DMS153 (cell line): ENCODE results near the gene ARHGAP28.
"Not testable (repeated sequence)": the region's sequence is repeated elsewhere in the genome, so short reads cannot be mapped to it uniquely, and the experiment has no call there.

Experiments used
- DNase-seq: peaks from one replicate; lab custom pipeline; 2025; lab: John Stamatoyannopoulos, UW

The ARHGAP28 gene

GRCh38 chr18:6929370-6930102, 200.0 kb downstream of the ARHGAP28 start:
- DNase-seq = no peak

- DNase-seq = no peak
Measured at GRCh38 chr18:6934859-6935258, 205.3 kb downstream of the ARHGAP28 start.

- DNase-seq = no peak
Measured at GRCh38 chr18:6938003-6938402, 208.5 kb downstream of the ARHGAP28 start.

GRCh38 chr18:6938403-6938802, 208.9 kb downstream of the ARHGAP28 start:
- DNase-seq = not testable (repeated sequence)

- DNase-seq = no peak
Measured at GRCh38 chr18:6939972-6940371, 210.5 kb downstream of the ARHGAP28 start.

GRCh38 chr18:6940451-6940850, 210.9 kb downstream of the ARHGAP28 start:
- no peak for DNase-seq

GRCh38 chr18:6941996-6942395, 212.5 kb downstream of the ARHGAP28 start:
- no peak for DNase-seq

GRCh38 chr18:6942742-6943141, 213.2 kb downstream of the ARHGAP28 start:
- DNase-seq = no peak

GRCh38 chr18:6943143-6943542, 213.6 kb downstream of the ARHGAP28 start:
- DNase-seq = no peak

- no peak for DNase-seq
Measured at GRCh38 chr18:6947338-6948030, 218.0 kb downstream of the ARHGAP28 start.

- no peak for DNase-seq
Measured at GRCh38 chr18:6948281-6949055, 219.0 kb downstream of the ARHGAP28 start.

- no peak for DNase-seq
Measured at GRCh38 chr18:6949800-6950586, 220.5 kb downstream of the ARHGAP28 start.

GRCh38 chr18:6950641-6951040, 221.1 kb downstream of the ARHGAP28 start:
- no peak for DNase-seq

- no peak for DNase-seq
Measured at GRCh38 chr18:6951336-6952090, 222.0 kb downstream of the ARHGAP28 start.

GRCh38 chr18:6954501-6954900, 225.0 kb downstream of the ARHGAP28 start:
- DNase-seq = no peak

GRCh38 chr18:6955304-6955703, 225.8 kb downstream of the ARHGAP28 start:
- no peak for DNase-seq

GRCh38 chr18:6956495-6956894, 227.0 kb downstream of the ARHGAP28 start:
- DNase-seq = no peak

GRCh38 chr18:6956999-6957398, 227.5 kb downstream of the ARHGAP28 start:
- no peak for DNase-seq

GRCh38 chr18:6959110-6959509, 229.6 kb downstream of the ARHGAP28 start:
- DNase-seq = no peak

- no peak for DNase-seq
Measured at GRCh38 chr18:6960124-6960523, 230.6 kb downstream of the ARHGAP28 start.

- no peak for DNase-seq
Measured at GRCh38 chr18:6960656-6961055, 231.1 kb downstream of the ARHGAP28 start.
